HepG2 (cell line): ENCODE results near the gene HIF1AN. TPM values are rescaled to one million over a fixed set of nuclear protein-coding genes. Genes with fewer than 3 reads are reported as not detected.
A peak's percentile ranks its signal among the peaks of the same experiment; 100 is the strongest.

ENCODE experiments used
- ATAC-seq: fragments of 200-7000 bp; cut with Tn5 transposase; 3 replicates; pipeline ENCODE4 v1.9.1; 2020; ENCODE audit warnings: mild to moderate bottlenecking, moderate library complexity
- BruUV-seq: library from RNA; stranded (reverse); fragments of 400-500 nt; replicated peaks from 2 replicates; lab custom pipeline; 2021; lab: Mats Ljungman, UMichigan
- CTCF ChIA-PET: fragments of 300-600 bp; formaldehyde crosslinking; extraction: SDS; loops from one replicate; lab custom pipeline; 2021; ENCODE audit warnings: low total read pairs, inconsistent platforms, low intra/inter-chr PET ratio; lab: Yijun Ruan, JAX
- POLR2A ChIA-PET: fragments of 350-600 bp; sonication (Branson Sonifier 250); formaldehyde crosslinking; loops from one replicate; lab custom pipeline; 2020; ENCODE audit warnings: antibody characterized with exemption, inconsistent platforms; lab: Yijun Ruan, JAX
- DNase-seq: peaks from one replicate; pipeline ENCODE4 v3.0.0-alpha.2; 2015; ENCODE audit warnings: low spot score
- FAIRE-seq: peaks from 3 replicates; lab custom pipeline; 2011; peaks lifted over from hg19 to GRCh38; lab: Jason Lieb, UNC
- H2AFZ ChIP-seq: one replicate; pipeline ENCODE4 v1.6.1; 2011; ENCODE audit warnings: low read length, inconsistent platforms
- H3K27ac ChIP-seq: fragments of 300-600 bp; 3 replicates; pipeline ENCODE4 v1.8.0; 2011; ENCODE audit warnings: mixed run types, mild to moderate bottlenecking, mixed read lengths, low read length, inconsistent platforms; ENCODE audit not compliant: insufficient read depth; ENCODE audit errors: extremely low read length
- H3K27me3 ChIP-seq, 2 experiments: fragments of 200-600 bp in 1 of 2; 2 replicates in 1 of 2; 3 replicates in 1 of 2; pipeline versions ENCODE4 v1.6.0 to v1.8.0; 2011; ENCODE audit warnings: low read length in 2 of 2, mild to moderate bottlenecking in 2 of 2, moderate library complexity in 2 of 2, inconsistent platforms in 1 of 2; ENCODE audit not compliant: insufficient read depth in 2 of 2, control insufficient read depth in 1 of 2
- H3K36me3 ChIP-seq, 2 experiments: fragments of 200-600 bp in 1 of 2; replicated peaks in 1 of 2; 2 replicates in 1 of 2; 3 replicates in 1 of 2; pipeline versions ENCODE4 v1.5.1 to v1.8.0; 2011; ENCODE audit warnings: low read length in 2 of 2, inconsistent platforms in 1 of 2; ENCODE audit not compliant: insufficient read depth in 2 of 2, control insufficient read depth in 1 of 2
- H3K4me1 ChIP-seq: 2 replicates; pipeline ENCODE4 v1.5.1; 2012; ENCODE audit warnings: low read length, inconsistent platforms; ENCODE audit not compliant: insufficient read depth
- H3K4me2 ChIP-seq: 2 replicates; pipeline ENCODE4 v1.6.0; 2011; ENCODE audit warnings: low read depth, low read length, inconsistent platforms
- H3K4me3 ChIP-seq, 3 experiments: fragments of 200-600 bp in 1 of 3; sonication (generic), shearing (Covaris generic) in 1 of 3; replicated peaks in 1 of 3; 2 replicates each; pipeline ENCODE4 v1.5.1; 2011 to 2016; ENCODE audit warnings: low read length in 3 of 3, inconsistent platforms in 2 of 3, low read depth in 2 of 3, mild to moderate bottlenecking in 2 of 3, control low read depth in 1 of 3, mixed read lengths in 1 of 3; ENCODE audit not compliant: insufficient read depth in 1 of 3
- H3K79me2 ChIP-seq: one replicate; pipeline ENCODE4 v1.6.1; 2011; ENCODE audit warnings: low read length, inconsistent platforms; ENCODE audit not compliant: insufficient read depth
- H3K9ac ChIP-seq: 2 replicates; pipeline ENCODE4 v1.6.0; 2011; ENCODE audit warnings: mild to moderate bottlenecking, low read depth, low read length, inconsistent platforms; ENCODE audit not compliant: insufficient read depth
- H3K9me3 ChIP-seq: 2 replicates; pipeline ENCODE4 v1.5.1; 2012; ENCODE audit warnings: mild to moderate bottlenecking, low read length
- H4K20me1 ChIP-seq: 2 replicates; pipeline ENCODE4 v1.6.0; 2011; ENCODE audit warnings: inconsistent platforms, mild to moderate bottlenecking, low read length, moderate library complexity; ENCODE audit not compliant: insufficient read depth
- ZNF710 ChIP-seq: sonication (generic); formaldehyde crosslinking; IDR thresholded peaks from 2 replicates; pipeline ENCODE4 v1.5.0; 2020; ENCODE audit warnings: mild to moderate bottlenecking, missing genetic modification reagents, borderline replicate concordance
- WGBS: methylation state at CpG from one replicate; pipeline ENCODE4 v1.1.6; 2017; ENCODE audit warnings: low lambda C conversion rate; 5-methylcytosine and 5-hydroxymethylcytosine counted together
- in situ Hi-C: cut with HindIII; loops from 2 replicates; pipeline ENCODE4 v1.10.0; 2017; ENCODE audit warnings: low pct_unique_long_range_greater_than_20kb; ENCODE audit not compliant: extremely low pct_ligation_motif_present
- intact Hi-C: fragments of 100-400 bp; cut with micrococcal nuclease; formaldehyde crosslinking; loops from one replicate; pipeline ENCODE4 v1.10.0; 2022; ENCODE audit not compliant: unreplicated experiment
- polyA plus RNA-seq, 8 experiments: library from polyadenylated mRNA; depleted of rRNA in 3 of 8; stranded (reverse) in 7 of 8; unstranded in 1 of 8; fragments of >200 nt; fragmentation: Illumina TruSeq in 4 of 8; extraction: Trizol in 4 of 8; gene quantifications; 2 replicates each; pipeline versions ENCODE4 v1.2.1 to v1.2.3, GENCODE V29; 2011 to 2016; ENCODE audit warnings: low read depth in 4 of 8, missing spikeins in 1 of 8, mixed read lengths in 1 of 8; ENCODE audit not compliant: insufficient read depth in 1 of 8
- total RNA-seq, 5 experiments: library from RNA; depleted of rRNA; stranded (reverse); fragments of >200 nt; fragmentation: Illumina TruSeq; extraction: Trizol; gene quantifications; 2 replicates each; pipeline ENCODE4 v1.2.3, GENCODE V29; 2016; ENCODE audit warnings: low read depth in 1 of 5
- TF ChIP-seq, protein P1 (sequence below): sonication (generic); formaldehyde crosslinking; IDR thresholded peaks from 2 replicates; pipeline ENCODE4 v1.4.0; 2020; ENCODE audit warnings: missing genetic modification reagents

The HIF1AN gene
- total and polyA plus RNA-seq, 2 of the 13 experiments (the other 11 are each of a cell fraction or from before 2014, with no cell fraction given), result 8.6 to 10.7 TPM

DNA sequence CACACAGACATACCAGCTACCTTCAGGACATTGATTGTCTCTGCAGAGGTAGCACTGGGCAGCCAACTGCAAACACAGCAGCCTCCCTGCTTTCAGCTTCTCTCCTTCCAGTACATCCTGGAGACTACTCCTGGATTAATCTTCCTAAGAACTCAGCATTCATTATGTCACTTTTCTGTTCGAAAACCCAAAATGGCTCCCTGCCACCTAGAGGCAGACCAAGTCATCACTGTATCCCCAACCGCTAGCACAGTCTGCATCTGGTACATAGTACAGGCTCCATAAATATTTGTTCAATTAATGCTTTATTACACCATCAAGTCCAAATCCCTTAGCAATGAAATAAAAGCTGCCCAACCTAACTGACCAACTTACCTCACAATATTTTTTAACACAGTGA, 11.1 kb upstream of the HIF1AN start:
- Histone ChIP-seq H3K27ac (no peak overlapping the region), H3K9me3 (no peaks in the 10 kb centered on the region), H4K20me1 (no peaks in the 10 kb centered on the region), H3K27me3 (no peaks in the 10 kb centered on the region; a peak in 1 of 5 replicates), H3K36me3 (peaks cover 4 to 28% of the 10 kb centered on the region in 2 experiments), H3K79me2 (peaks cover 14% of the 10 kb centered on the region), H2AFZ (no peak overlapping the region), H3K4me1 (peaks cover 22% of the 10 kb centered on the region), H3K4me2 (no peak overlapping the region), H3K9ac (no peak overlapping the region), H3K4me3 (no peak overlapping the region)
- in situ Hi-C loops (no loop called here), intact Hi-C loops (no loop called here)
- POLR2A ChIA-PET, result interaction anchor here (0.5 kb wide), 1 partner anchor 10 kb away, joined by 3 read pairs; no protein-coding TSS in a partner anchor
- FAIRE-seq (no peak), ATAC-seq (peak; percentile 19; the same call in 1 of the 3 replicates), DNase-seq (no peak)
- TF ChIP-seq ZNF710 (CRISPR knock-in tag), result no peak
- TF ChIP-seq, protein P1, sequence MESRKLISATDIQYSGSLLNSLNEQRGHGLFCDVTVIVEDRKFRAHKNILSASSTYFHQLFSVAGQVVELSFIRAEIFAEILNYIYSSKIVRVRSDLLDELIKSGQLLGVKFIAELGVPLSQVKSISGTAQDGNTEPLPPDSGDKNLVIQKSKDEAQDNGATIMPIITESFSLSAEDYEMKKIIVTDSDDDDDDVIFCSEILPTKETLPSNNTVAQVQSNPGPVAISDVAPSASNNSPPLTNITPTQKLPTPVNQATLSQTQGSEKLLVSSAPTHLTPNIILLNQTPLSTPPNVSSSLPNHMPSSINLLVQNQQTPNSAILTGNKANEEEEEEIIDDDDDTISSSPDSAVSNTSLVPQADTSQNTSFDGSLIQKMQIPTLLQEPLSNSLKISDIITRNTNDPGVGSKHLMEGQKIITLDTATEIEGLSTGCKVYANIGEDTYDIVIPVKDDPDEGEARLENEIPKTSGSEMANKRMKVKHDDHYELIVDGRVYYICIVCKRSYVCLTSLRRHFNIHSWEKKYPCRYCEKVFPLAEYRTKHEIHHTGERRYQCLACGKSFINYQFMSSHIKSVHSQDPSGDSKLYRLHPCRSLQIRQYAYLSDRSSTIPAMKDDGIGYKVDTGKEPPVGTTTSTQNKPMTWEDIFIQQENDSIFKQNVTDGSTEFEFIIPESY (CRISPR knock-in tag), result peak; percentile 42; the same call in 1 of the 2 replicates
- 97% methylated on average over 2 of the region's 2 CpGs for WGBS
- BruUV-seq, result no TSS peak
- CTCF ChIA-PET, result no interaction called here
